ENCODE data around the gene ZNF653. TPM values are rescaled to one million over a fixed set of nuclear protein-coding genes. Genes with fewer than 3 reads are reported as not detected.

Gene ZNF653
- total and polyA plus RNA-seq, 9 of the 15 experiments (the other 6 are each of a cell fraction or from before 2014, with no cell fraction given) = 1.6 to 8.0 (median 4.2) TPM; not detected in 2

GRCh38 chr19:11496391-11497163 is 9.1 kb downstream of the ZNF653 start (continued):
- TF ChIP-seq CEBPZ (IDR thresholded peaks at IDR 0.05; ENCODE audit: borderline replicate concordance, low read depth, low read length) (no peak), PHB2 (IDR thresholded peaks at IDR 0.05; ENCODE audit: low read depth) (no peak), ZKSCAN8 (CRISPR knock-in tag; IDR thresholded peaks at IDR 0.05) (no peak), MAX (CRISPR knock-in tag; IDR thresholded peaks at IDR 0.05) (peak; percentile 30; the same call in 1 of the 2 replicates), PURB (CRISPR knock-in tag; IDR thresholded peaks at IDR 0.05; ENCODE audit: low read depth) (no peak), RNF219 (CRISPR knock-in tag; IDR thresholded peaks at IDR 0.05) (no peak), ZNF583 (CRISPR knock-in tag; IDR thresholded peaks at IDR 0.05) (no peak), XRCC4 (IDR thresholded peaks at IDR 0.05; ENCODE audit: extremely low read depth, insufficient read depth, insufficient read length) (no peak), ZC3H11A (IDR thresholded peaks at IDR 0.05; ENCODE audit: low read depth, low read length) (no peak), PKNOX1 (IDR thresholded peaks at IDR 0.05) (no peak), XRCC3 (IDR thresholded peaks at IDR 0.05) (no peak), POLR2G (IDR thresholded peaks at IDR 0.05; ENCODE audit: low read depth, low read length) (no peak), MEF2A (IDR thresholded peaks at IDR 0.05; ENCODE audit: control insufficient read depth, low read depth, low read length) (no peak), RBM15 (IDR thresholded peaks at IDR 0.05; ENCODE audit: insufficient read depth, low read length) (no peak), SAFB (IDR thresholded peaks at IDR 0.05; ENCODE audit: borderline replicate concordance, low read depth, low read length) (no peak), SMARCE1 (IDR thresholded peaks at IDR 0.05) (peak; percentile 37; the same call in 1 of the 2 replicates), CTCF (IDR thresholded peaks at IDR 0.05 in 2 of 3, conservative IDR thresholded peaks at IDR 0.05 in 1 of 3; ENCODE audit: insufficient read depth in 2 of 3, low read depth in 1 of 3, low read length in 3 of 3) (peak; percentile 91 to 94 (median 92)), NFYB (IDR thresholded peaks at IDR 0.05; ENCODE audit: extremely low read depth, insufficient read length) (no peak), ZNF165 (CRISPR knock-in tag; IDR thresholded peaks at IDR 0.05; ENCODE audit: borderline replicate concordance) (no peak)

All from K562 (cell line).